SK-N-SH treated with all-trans-retinoic acid at 6 μM for 48 hours (cell line): ENCODE data around the gene ACTR5.

Experiments used
- ATAC-seq: fragments of 200-7000 bp; cut with Tn5 transposase; 3 replicates; pipeline ENCODE4 v1.9.1; 2020; ENCODE audit warnings: mild to moderate bottlenecking, moderate library complexity
- ARNTL ChIP-seq: fragments of 450-650 bp; formaldehyde crosslinking; IDR thresholded peaks from 2 replicates; pipeline ENCODE4 v1.5.0; 2020; ENCODE audit warnings: low read depth, mild to moderate bottlenecking, moderate library complexity, borderline replicate concordance
- CSRNP3 ChIP-seq: fragments of 250-450 bp; sonication (Bioruptor Pico); IDR thresholded peaks from 2 replicates; pipeline ENCODE4 v1.5.1; 2021; ENCODE audit warnings: mild to moderate bottlenecking, moderate library complexity
- ESRRG ChIP-seq: fragments of 250-450 bp; sonication (Bioruptor Pico); IDR thresholded peaks from 2 replicates; pipeline ENCODE4 v1.6.1; 2021; ENCODE audit warnings: mild to moderate bottlenecking
- GLIS3 ChIP-seq: fragments of 250-450 bp; sonication (Bioruptor Pico); IDR thresholded peaks from 2 replicates; pipeline ENCODE4 v1.5.0; 2020; ENCODE audit warnings: mild to moderate bottlenecking, moderate library complexity
- ISL1 ChIP-seq: fragments of 250-450 bp; sonication (Bioruptor Pico); IDR thresholded peaks from 2 replicates; pipeline ENCODE4 v2.1.2; 2022; ENCODE audit warnings: mild to moderate bottlenecking, moderate library complexity
- OSR1 ChIP-seq: fragments of 250-450 bp; sonication (Bioruptor Pico); IDR thresholded peaks from 2 replicates; pipeline ENCODE4 v1.8.0; 2022; ENCODE audit warnings: moderate library complexity, mild to moderate bottlenecking, inconsistent platforms
- PPARA ChIP-seq: fragments of 250-450 bp; sonication (Bioruptor Pico); IDR thresholded peaks from 2 replicates; pipeline ENCODE4 v1.5.0; 2020; ENCODE audit warnings: mild to moderate bottlenecking, borderline replicate concordance
- RARB ChIP-seq: fragments of 250-450 bp; sonication (Bioruptor Pico); IDR thresholded peaks from 2 replicates; pipeline ENCODE4 v1.8.0; 2021; ENCODE audit warnings: mild to moderate bottlenecking, moderate library complexity
- SNAI2 ChIP-seq: fragments of 250-450 bp; sonication (Bioruptor Pico); IDR thresholded peaks from 2 replicates; pipeline ENCODE4 v1.5.0; 2020; ENCODE audit warnings: mild to moderate bottlenecking, moderate library complexity
- TCF4 ChIP-seq: fragments of 250-450 bp; sonication (Bioruptor Pico); IDR thresholded peaks from 2 replicates; pipeline ENCODE4 v1.8.0; 2021; ENCODE audit warnings: mild to moderate bottlenecking, moderate library complexity, borderline replicate concordance
- TSHZ2 ChIP-seq: fragments of 250-450 bp; sonication (Bioruptor Pico); IDR thresholded peaks from 2 replicates; pipeline ENCODE4 v1.5.0; 2020; ENCODE audit warnings: mild to moderate bottlenecking, moderate library complexity
- ZC3H10 ChIP-seq: fragments of 250-450 bp; sonication (Bioruptor Pico); IDR thresholded peaks from 2 replicates; pipeline ENCODE4 v1.5.1; 2021; ENCODE audit warnings: mild to moderate bottlenecking, moderate library complexity
- ZFP3 ChIP-seq: fragments of 250-450 bp; sonication (Bioruptor Pico); IDR thresholded peaks from 2 replicates; pipeline ENCODE4 v1.5.0; 2020; ENCODE audit warnings: mild to moderate bottlenecking, moderate library complexity
- ZFP30 ChIP-seq: fragments of 450-650 bp; formaldehyde crosslinking; IDR thresholded peaks from 2 replicates; pipeline ENCODE4 v1.5.0; 2022; ENCODE audit warnings: mild to moderate bottlenecking, moderate library complexity
- ZNF70 ChIP-seq: fragments of 450-650 bp; formaldehyde crosslinking; IDR thresholded peaks from 2 replicates; pipeline ENCODE4 v1.5.0; 2020; ENCODE audit warnings: mild to moderate bottlenecking, moderate library complexity
- ZNF8 ChIP-seq: fragments of 450-650 bp; formaldehyde crosslinking; IDR thresholded peaks from 2 replicates; pipeline ENCODE4 v1.5.0; 2020; ENCODE audit warnings: mild to moderate bottlenecking, moderate library complexity
- TF ChIP-seq, protein P1 (sequence below): fragments of 250-450 bp; sonication (Bioruptor Pico); IDR thresholded peaks from 2 replicates; pipeline ENCODE4 v1.8.0; 2020; ENCODE audit warnings: mild to moderate bottlenecking, moderate library complexity, borderline replicate concordance

Gene ACTR5

GRCh38 chr20:38779247-38780097, 31.2 kb downstream of the ACTR5 start:
- no peak for ATAC-seq
- TF ChIP-seq PPARA (CRISPR knock-in tag) (no peak), ZNF70 (CRISPR knock-in tag) (no peak), ARNTL (CRISPR knock-in tag) (no peak), ZC3H10 (no peak), ESRRG (CRISPR knock-in tag) (no peak), ZFP30 (no peak), RARB (no peak), TCF4 (CRISPR knock-in tag) (no peak), ISL1 (CRISPR knock-in tag) (no peak), ZFP3 (no peak), TSHZ2 (CRISPR knock-in tag) (no peak), GLIS3 (CRISPR knock-in tag) (no peak), CSRNP3 (CRISPR knock-in tag) (no peak)
- TF ChIP-seq, protein P1, sequence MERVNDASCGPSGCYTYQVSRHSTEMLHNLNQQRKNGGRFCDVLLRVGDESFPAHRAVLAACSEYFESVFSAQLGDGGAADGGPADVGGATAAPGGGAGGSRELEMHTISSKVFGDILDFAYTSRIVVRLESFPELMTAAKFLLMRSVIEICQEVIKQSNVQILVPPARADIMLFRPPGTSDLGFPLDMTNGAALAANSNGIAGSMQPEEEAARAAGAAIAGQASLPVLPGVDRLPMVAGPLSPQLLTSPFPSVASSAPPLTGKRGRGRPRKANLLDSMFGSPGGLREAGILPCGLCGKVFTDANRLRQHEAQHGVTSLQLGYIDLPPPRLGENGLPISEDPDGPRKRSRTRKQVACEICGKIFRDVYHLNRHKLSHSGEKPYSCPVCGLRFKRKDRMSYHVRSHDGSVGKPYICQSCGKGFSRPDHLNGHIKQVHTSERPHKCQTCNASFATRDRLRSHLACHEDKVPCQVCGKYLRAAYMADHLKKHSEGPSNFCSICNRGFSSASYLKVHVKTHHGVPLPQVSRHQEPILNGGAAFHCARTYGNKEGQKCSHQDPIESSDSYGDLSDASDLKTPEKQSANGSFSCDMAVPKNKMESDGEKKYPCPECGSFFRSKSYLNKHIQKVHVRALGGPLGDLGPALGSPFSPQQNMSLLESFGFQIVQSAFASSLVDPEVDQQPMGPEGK (CRISPR knock-in tag) = no peak

DNA sequence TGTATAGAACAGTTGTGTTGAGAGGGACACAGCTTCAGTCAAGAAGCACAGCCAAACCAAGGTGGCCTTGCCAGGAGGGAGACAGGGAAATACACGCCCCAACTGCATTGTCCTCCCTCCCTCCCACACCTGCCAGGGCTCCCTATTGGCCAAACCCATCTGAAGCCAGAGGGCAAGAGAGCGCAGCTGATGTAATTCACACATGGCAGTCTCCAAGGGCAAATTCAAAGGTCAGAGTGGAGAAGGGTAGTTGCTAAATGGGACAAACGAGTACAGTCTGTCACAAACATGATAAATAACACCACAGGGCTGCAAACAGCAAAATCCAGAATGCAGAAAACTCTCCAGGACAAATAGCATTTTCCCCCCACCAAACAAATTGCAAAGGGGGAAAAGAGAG, 34.0 kb downstream of the ACTR5 start:
- no peak for ATAC-seq
- TF ChIP-seq, protein P1 (CRISPR knock-in tag) = no peak
- TF ChIP-seq TCF4 (CRISPR knock-in tag) (no peak), CSRNP3 (CRISPR knock-in tag) (no peak), ZNF8 (CRISPR knock-in tag) (no peak), TSHZ2 (CRISPR knock-in tag) (no peak), OSR1 (no peak), SNAI2 (CRISPR knock-in tag) (no peak), RARB (no peak), GLIS3 (CRISPR knock-in tag) (no peak), ESRRG (CRISPR knock-in tag) (no peak), ARNTL (CRISPR knock-in tag) (no peak)
- TF ChIP-seq, all 23 proteins: peak for 0
